GM23338 (cell line): Measurements from ENCODE around the gene RBM44. TPM values are rescaled to one million over a fixed set of nuclear protein-coding genes. Genes with fewer than 3 reads are reported as not detected.

Experiments
- ATAC-seq: fragments of 200-7000 bp; cut with Tn5 transposase; 3 replicates; pipeline ENCODE4 v1.9.1; 2020
- DNase-seq: peaks from one replicate; pipeline ENCODE4 v3.0.0-alpha.2; 2015; ENCODE audit warnings: low spot score
- H2AFZ ChIP-seq: fragments of 200-600 bp; sonication (generic); 2 replicates; pipeline ENCODE4 v1.8.0; 2016; ENCODE audit warnings: antibody characterized with exemption, mild to moderate bottlenecking, moderate library complexity
- H3F3A ChIP-seq: fragments of 200-600 bp; sonication (generic); replicated peaks from 2 replicates; pipeline ENCODE4 v1.8.0; 2017; ENCODE audit warnings: antibody characterized with exemption, mixed run types, low read depth
- H3K27ac ChIP-seq: fragments of 200-600 bp; sonication (generic); 2 replicates; pipeline ENCODE4 v1.6.1; 2016; ENCODE audit warnings: low read depth
- H3K27me3 ChIP-seq: fragments of 200-600 bp; sonication (generic); 2 replicates; pipeline ENCODE4 v1.8.0; 2016; ENCODE audit warnings: mild to moderate bottlenecking, mixed run types, moderate library complexity; ENCODE audit not compliant: insufficient read depth
- H3K36me3 ChIP-seq: fragments of 200-600 bp; sonication (generic); 2 replicates; pipeline ENCODE4 v1.8.0; 2016; ENCODE audit warnings: mild to moderate bottlenecking; ENCODE audit not compliant: insufficient read depth
- H3K4me1 ChIP-seq: fragments of 200-600 bp; sonication (generic); 2 replicates; pipeline ENCODE4 v1.8.0; 2016; ENCODE audit warnings: mild to moderate bottlenecking, moderate library complexity; ENCODE audit not compliant: insufficient read depth
- H3K4me2 ChIP-seq: fragments of 200-600 bp; sonication (generic); 2 replicates; pipeline ENCODE4 v1.7.1; 2017; ENCODE audit warnings: mixed run types
- H3K4me3 ChIP-seq: fragments of 200-600 bp; sonication (generic); 2 replicates; pipeline ENCODE4 v1.6.1; 2016; ENCODE audit warnings: mixed run types
- H3K79me2 ChIP-seq: fragments of 200-600 bp; sonication (generic); replicated peaks from 2 replicates; pipeline ENCODE4 v1.8.0; 2017; ENCODE audit warnings: mild to moderate bottlenecking; ENCODE audit not compliant: insufficient read depth
- H3K9me2 ChIP-seq: fragments of 200-600 bp; sonication (generic); 2 replicates; pipeline ENCODE4 v1.8.0; 2017; ENCODE audit not compliant: insufficient read depth
- H4K20me1 ChIP-seq: fragments of 200-600 bp; sonication (generic); replicated peaks from 2 replicates; pipeline ENCODE4 v1.8.0; 2017; ENCODE audit warnings: mild to moderate bottlenecking; ENCODE audit not compliant: insufficient read depth
- H3K27ac Mint-ChIP-seq: 2 replicates; pipeline ENCODE4 v1.8.0; 2020; ENCODE audit warnings: inconsistent platforms, mild to moderate bottlenecking, moderate library complexity, mixed read lengths
- H3K27me3 Mint-ChIP-seq: 3 replicates; pipeline ENCODE4 v1.8.0; 2022; ENCODE audit warnings: low read depth, mild to moderate bottlenecking, moderate library complexity, mixed read lengths, inconsistent platforms; ENCODE audit not compliant: insufficient read depth, poor library complexity
- H3K36me3 Mint-ChIP-seq: 3 replicates; pipeline ENCODE4 v1.8.0; 2021; ENCODE audit warnings: low read depth, mild to moderate bottlenecking, inconsistent platforms, moderate library complexity, mixed read lengths
- H3K4me1 Mint-ChIP-seq: 3 replicates; pipeline ENCODE4 v1.8.0; 2020; ENCODE audit warnings: mild to moderate bottlenecking, inconsistent platforms, mixed read lengths
- H3K4me3 Mint-ChIP-seq: 3 replicates; pipeline ENCODE4 v1.8.0; 2021; ENCODE audit warnings: moderate library complexity, mild to moderate bottlenecking, inconsistent platforms, mixed read lengths
- H3K9me3 Mint-ChIP-seq: 3 replicates; pipeline ENCODE4 v1.8.0; 2020; ENCODE audit warnings: moderate library complexity, mild to moderate bottlenecking, inconsistent platforms, mixed read lengths
- CREB1 ChIP-seq: fragments of 250-450 bp; sonication (Bioruptor Pico); IDR thresholded peaks from 2 replicates; pipeline ENCODE4 v1.5.0; 2020; ENCODE audit warnings: low read depth, mild to moderate bottlenecking, moderate library complexity
- ETS1 ChIP-seq: IDR thresholded peaks from 2 replicates; pipeline ENCODE4 v1.6.1; 2016; ENCODE audit warnings: antibody characterized with exemption
- EZH2 ChIP-seq: fragments of 200-600 bp; sonication (generic); IDR thresholded peaks from one replicate; pipeline ENCODE4 v1.8.0; 2017; ENCODE audit warnings: antibody characterized with exemption, mild to moderate bottlenecking, low read depth; ENCODE audit not compliant: unreplicated experiment
- JUNB ChIP-seq: IDR thresholded peaks from one replicate; pipeline ENCODE4 v1.6.1; 2016; ENCODE audit warnings: antibody characterized with exemption; ENCODE audit not compliant: unreplicated experiment
- ZNF331 ChIP-seq: fragments of 250-450 bp; sonication (Bioruptor Pico); IDR thresholded peaks from 2 replicates; pipeline ENCODE4 v1.5.0; 2020; ENCODE audit warnings: low read depth, mild to moderate bottlenecking, moderate library complexity
- polyA plus RNA-seq: library from polyadenylated mRNA; unstranded; fragments of >200 nt; fragmentation: Nextera tagmentation; extraction: Ambion mirVana; gene quantifications from 2 replicates; pipeline ENCODE4 v1.2.1, GENCODE V29; 2016
- small RNA-seq: library from RNA; depleted of rRNA; stranded (forward); fragments of <200 nt; gene quantifications from one replicate; pipeline ENCODE3, GENCODE V24; 2014; ENCODE audit warnings: low replicate concordance
- total RNA-seq: library from RNA; depleted of rRNA; stranded (reverse); fragments of >200 nt; shearing (Covaris generic); gene quantifications from 2 replicates; pipeline ENCODE4 v1.2.3, GENCODE V29; 2014; rRNA removed

RBM44 gene
- total and polyA plus RNA-seq, 2 experiments from 2014 or later = 0.29 to 0.87 TPM

- DNase-seq (no peak), ATAC-seq (no peak)
- no peak overlapping the region for H3K27ac ChIP-seq
- H2AFZ ChIP-seq = no peak overlapping the region
- no peaks in the 10 kb centered on the region; the same call in 2 of the 3 replicates for H3K9me3 Mint-ChIP-seq
- no peaks in the 10 kb centered on the region for H3K27me3 ChIP-seq
- no peaks in the 10 kb centered on the region for H3F3A ChIP-seq
- H3K4me3 Mint-ChIP-seq = no peak overlapping the region
- H3K79me2 ChIP-seq = no peaks in the 10 kb centered on the region
- H3K27ac Mint-ChIP-seq = no peak overlapping the region
- TF ChIP-seq ZNF331 (no peak), EZH2 (no peak), JUNB (no peak), CREB1 (no peak), ETS1 (no peak)
- no peaks in the 10 kb centered on the region for H3K9me2 ChIP-seq
- no peak overlapping the region for H3K4me3 ChIP-seq
- no peaks in the 10 kb centered on the region for H3K4me1 ChIP-seq
- peaks cover 3% of the 10 kb centered on the region for H3K27me3 Mint-ChIP-seq
- H3K4me1 Mint-ChIP-seq = no peaks in the 10 kb centered on the region
- H4K20me1 ChIP-seq = no peaks in the 10 kb centered on the region
- no peaks in the 10 kb centered on the region for H3K36me3 ChIP-seq
- H3K36me3 Mint-ChIP-seq = no peaks in the 10 kb centered on the region
- no peak overlapping the region for H3K4me2 ChIP-seq
Measured at GRCh38 chr2:237889811-237890210, 91.2 kb downstream of the RBM44 start.

Small RNAs within 50 kb of the gene (small RNA-seq; reads per million reads assigned to genes)
- gene RF00157 = not detected

Other genes with a start within 250 kb of the RBM44 start
- gene PRLH, start 232.2 kb upstream of the RBM44 start, total RNA-seq = not detected in 2 replicates
- not detected in 2 replicates for gene PRLH, start 232.2 kb upstream of the RBM44 start, polyA plus RNA-seq
- gene RAB17, start 208.0 kb upstream of the RBM44 start, total RNA-seq = 21.4 and 26.9 TPM in 2 replicates
- 17.4 and 22.4 TPM in 2 replicates for gene RAB17, start 208.0 kb upstream of the RBM44 start, polyA plus RNA-seq
- 57.4 and 59.6 TPM in 2 replicates for gene LRRFIP1, start 171.2 kb upstream of the RBM44 start, total RNA-seq
- gene LRRFIP1, start 171.2 kb upstream of the RBM44 start, polyA plus RNA-seq = 160 and 178 TPM in 2 replicates
- gene RAMP1, start 60.8 kb downstream of the RBM44 start, total RNA-seq = 2.7 and 3.3 TPM in 2 replicates
- 1.7 and 1.8 TPM in 2 replicates for gene RAMP1, start 60.8 kb downstream of the RBM44 start, polyA plus RNA-seq
- gene UBE2F, start 168.2 kb downstream of the RBM44 start, total RNA-seq = 56.7 and 106 TPM in 2 replicates
- 91.3 and 98.2 TPM in 2 replicates for gene UBE2F, start 168.2 kb downstream of the RBM44 start, polyA plus RNA-seq